A673 (cell line): ENCODE measurements around the gene CLCNKB. TPM values are rescaled to one million over a fixed set of nuclear protein-coding genes. Genes with fewer than 3 reads are reported as not detected.

Source experiments
- BruUV-seq: library from RNA; stranded (reverse); fragments of 400-500 nt; replicated peaks from 2 replicates; lab custom pipeline; 2021; lab: Mats Ljungman, UMichigan
- CTCF ChIA-PET: fragments of 300-600 bp; sonication (Branson Sonifier 250); formaldehyde crosslinking; loops from one replicate; lab custom pipeline; 2022; ENCODE audit warnings: antibody characterized with exemption; lab: Charles Lee
- POLR2A ChIA-PET: fragments of 300-600 bp; sonication (Branson Sonifier 250); formaldehyde crosslinking; loops from one replicate; lab custom pipeline; 2022; ENCODE audit warnings: antibody characterized with exemption; ENCODE audit not compliant: low non-redundant PET; lab: Charles Lee
- DNase-seq: peaks from one replicate; pipeline ENCODE4 v3.0.0-alpha.2; 2015; ENCODE audit warnings: low spot score
- H3K27ac ChIP-seq: fragments of 200-600 bp; sonication (generic); 2 replicates; pipeline ENCODE4 v1.5.1; 2016; ENCODE audit warnings: mixed run types, low read depth, mild to moderate bottlenecking, mixed read lengths, antibody characterized with exemption, low read length; ENCODE audit not compliant: poor library complexity, severe bottlenecking
- H3K27me3 ChIP-seq: fragments of 200-600 bp; sonication (generic); replicated peaks from 2 replicates; pipeline ENCODE4 v1.6.1; 2017; ENCODE audit warnings: mixed run types, low read depth, mild to moderate bottlenecking, mixed read lengths, antibody characterized with exemption, low read length; ENCODE audit not compliant: insufficient read depth, poor library complexity
- H3K36me3 ChIP-seq: fragments of 200-600 bp; sonication (generic); 2 replicates; pipeline ENCODE4 v1.6.1; 2016; ENCODE audit warnings: mixed run types, mild to moderate bottlenecking, mixed read lengths, antibody characterized with exemption, low read length; ENCODE audit not compliant: insufficient read depth, poor library complexity, severe bottlenecking
- H3K4me1 ChIP-seq: fragments of 200-600 bp; sonication (generic); 2 replicates; pipeline ENCODE4 v1.6.1; 2017; ENCODE audit warnings: mixed run types, mild to moderate bottlenecking, mixed read lengths, antibody characterized with exemption, low read length; ENCODE audit not compliant: insufficient read depth, poor library complexity, severe bottlenecking
- H3K4me3 ChIP-seq: fragments of 200-600 bp; sonication (generic); 2 replicates; pipeline ENCODE4 v1.5.1; 2016; ENCODE audit warnings: low read depth, mixed run types, mild to moderate bottlenecking, mixed read lengths, low read length; ENCODE audit not compliant: poor library complexity, severe bottlenecking
- H3K9me3 ChIP-seq: fragments of 200-600 bp; sonication (generic); 2 replicates; pipeline ENCODE4 v1.6.1; 2016; ENCODE audit warnings: mixed run types, low read depth, mild to moderate bottlenecking, mixed read lengths, antibody characterized with exemption, low read length; ENCODE audit not compliant: poor library complexity, severe bottlenecking
- EZH2 ChIP-seq: fragments of 200-600 bp; sonication (generic); IDR thresholded peaks from 2 replicates; pipeline ENCODE4 v1.6.1; 2017; ENCODE audit warnings: borderline replicate concordance, low read depth, mild to moderate bottlenecking, mixed read lengths, antibody characterized with exemption, low read length; ENCODE audit not compliant: poor library complexity, severe bottlenecking
- intact Hi-C: fragments of 100-400 bp; cut with micrococcal nuclease; formaldehyde crosslinking; loops from one replicate; pipeline ENCODE4 v1.10.0; 2022; ENCODE audit not compliant: unreplicated experiment
- total RNA-seq: library from RNA; stranded (reverse); gene quantifications from 2 replicates; pipeline ENCODE4 v1.2.3, GENCODE V29; 2021
- TF ChIP-seq, protein P1 (sequence below): fragments of 300-800, 200-600 bp; sonication (generic); conservative IDR thresholded peaks from 2 replicates; pipeline ENCODE4 v1.5.1; 2017; ENCODE audit warnings: low read depth, mild to moderate bottlenecking, antibody characterized with exemption, low read length, moderate library complexity, mixed read lengths

The CLCNKB gene
- total RNA-seq, 1 experiment from 2014 or later, result 0.13 TPM

DNA sequence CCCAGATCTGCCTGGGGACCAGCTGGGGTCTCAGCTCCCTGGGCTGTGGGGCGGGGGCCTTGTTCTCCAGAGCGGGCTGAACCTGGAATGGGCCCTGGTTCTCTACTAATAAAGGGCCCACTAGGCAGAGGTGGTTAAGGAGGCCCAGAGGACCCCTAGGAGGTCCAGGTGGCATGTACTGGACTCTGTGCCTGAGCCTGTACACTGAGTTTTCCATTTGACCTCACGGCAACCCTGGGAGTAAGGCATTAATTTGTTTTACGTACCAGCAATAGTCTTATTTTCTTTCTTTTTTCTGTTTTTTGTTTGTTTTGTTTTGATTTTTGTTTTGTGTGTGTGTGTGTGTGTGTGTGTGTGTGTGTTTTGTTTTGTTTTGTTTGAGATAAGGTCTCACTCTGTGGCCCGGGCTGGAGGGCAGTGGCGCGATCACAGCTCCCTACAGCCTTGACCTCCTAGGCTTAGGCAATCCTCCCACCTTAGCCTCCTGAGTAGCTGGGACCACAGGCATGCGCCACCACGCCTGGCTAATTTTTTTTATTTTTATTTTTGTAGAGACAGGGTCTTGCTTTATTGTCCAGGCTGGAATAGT is 49.4 kb downstream of the CLCNKB start:
- TF ChIP-seq, protein P1, sequence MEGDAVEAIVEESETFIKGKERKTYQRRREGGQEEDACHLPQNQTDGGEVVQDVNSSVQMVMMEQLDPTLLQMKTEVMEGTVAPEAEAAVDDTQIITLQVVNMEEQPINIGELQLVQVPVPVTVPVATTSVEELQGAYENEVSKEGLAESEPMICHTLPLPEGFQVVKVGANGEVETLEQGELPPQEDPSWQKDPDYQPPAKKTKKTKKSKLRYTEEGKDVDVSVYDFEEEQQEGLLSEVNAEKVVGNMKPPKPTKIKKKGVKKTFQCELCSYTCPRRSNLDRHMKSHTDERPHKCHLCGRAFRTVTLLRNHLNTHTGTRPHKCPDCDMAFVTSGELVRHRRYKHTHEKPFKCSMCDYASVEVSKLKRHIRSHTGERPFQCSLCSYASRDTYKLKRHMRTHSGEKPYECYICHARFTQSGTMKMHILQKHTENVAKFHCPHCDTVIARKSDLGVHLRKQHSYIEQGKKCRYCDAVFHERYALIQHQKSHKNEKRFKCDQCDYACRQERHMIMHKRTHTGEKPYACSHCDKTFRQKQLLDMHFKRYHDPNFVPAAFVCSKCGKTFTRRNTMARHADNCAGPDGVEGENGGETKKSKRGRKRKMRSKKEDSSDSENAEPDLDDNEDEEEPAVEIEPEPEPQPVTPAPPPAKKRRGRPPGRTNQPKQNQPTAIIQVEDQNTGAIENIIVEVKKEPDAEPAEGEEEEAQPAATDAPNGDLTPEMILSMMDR, result no peak
- no peak for TF ChIP-seq EZH2
- ChIA-PET POLR2A (no interaction called here), CTCF (no interaction called here)
- H3K9me3 ChIP-seq, result no peaks in the 10 kb centered on the region
- no peaks in the 10 kb centered on the region for H3K36me3 ChIP-seq
- no peaks in the 10 kb centered on the region for H3K27me3 ChIP-seq
- no TSS peak for BruUV-seq
- no peak overlapping the region for H3K27ac ChIP-seq
- no peak overlapping the region for H3K4me3 ChIP-seq
- intact Hi-C loops, result no loop called here
- H3K4me1 ChIP-seq, result peaks cover 9% of the 10 kb centered on the region
- no peak for DNase-seq

DNA sequence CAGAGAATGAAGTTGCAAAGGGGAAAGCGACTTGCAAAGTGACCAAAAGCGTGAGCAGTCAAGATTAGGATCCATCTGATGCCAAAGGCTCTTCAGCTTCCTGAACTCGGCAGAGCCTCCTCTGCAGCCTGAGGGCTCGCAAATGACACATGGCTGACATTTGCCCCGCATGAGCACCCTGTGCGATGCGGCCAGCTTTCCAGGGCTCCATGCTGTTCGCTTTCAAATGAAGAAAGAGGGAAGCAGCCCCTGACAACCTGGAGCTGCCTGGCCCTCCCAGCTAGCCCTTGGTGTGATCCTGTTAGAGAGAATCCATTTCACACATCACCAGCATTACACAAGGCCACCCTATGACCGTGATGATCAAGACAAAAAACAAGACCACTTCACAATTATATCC is 50.0 kb downstream of the CLCNKB start:
- Histone ChIP-seq H3K36me3 (no peaks in the 10 kb centered on the region), H3K27me3 (no peaks in the 10 kb centered on the region), H3K4me3 (no peak overlapping the region), H3K9me3 (no peaks in the 10 kb centered on the region), H3K27ac (no peak overlapping the region), H3K4me1 (peaks cover 9% of the 10 kb centered on the region)
- ChIA-PET CTCF (interaction anchor here (0.5 to 0.7 kb wide), 2 partner anchors 10 to 61 kb away, joined by 5 to 10 read pairs; no protein-coding TSS in a partner anchor), POLR2A (interaction anchor here (0.6 kb wide), 1 partner anchor 12 kb away, joined by 5 read pairs; no protein-coding TSS in a partner anchor)
- TF ChIP-seq, protein P1, result no peak
- no peak for TF ChIP-seq EZH2
- DNase-seq, result no peak
- no TSS peak for BruUV-seq
- intact Hi-C loops, result no loop called here

DNA sequence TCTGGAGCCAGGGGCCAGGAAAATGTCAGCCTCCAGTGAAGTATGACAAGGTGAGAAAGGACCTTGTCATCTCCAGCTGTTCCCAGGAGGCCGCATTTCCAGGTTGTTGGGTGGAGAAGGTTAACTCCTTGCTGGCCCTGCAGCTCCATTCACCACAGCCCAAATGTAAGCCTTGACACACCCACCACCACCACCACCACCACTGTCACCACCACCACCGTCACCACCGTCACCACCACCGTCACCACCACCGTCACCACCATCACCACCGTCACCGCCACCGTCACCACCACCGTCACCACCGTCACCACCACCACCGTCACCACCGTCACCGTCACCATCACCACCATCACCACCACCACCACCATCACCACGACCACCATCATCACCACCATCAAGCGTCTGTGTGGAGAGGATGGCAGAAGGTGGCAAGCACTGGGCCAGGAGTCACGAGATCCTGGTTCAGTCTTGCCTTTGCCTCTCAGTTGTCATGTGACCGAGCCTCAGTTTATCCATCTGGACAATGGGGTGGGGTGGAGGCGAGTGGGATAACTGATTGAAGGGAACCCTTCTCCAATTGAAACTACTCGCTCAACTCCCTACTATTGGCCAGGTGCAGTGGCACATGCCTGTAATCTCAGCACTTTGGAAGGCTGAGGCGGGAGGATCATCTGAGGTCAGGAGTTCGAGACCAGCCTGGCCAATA is 51.0 kb downstream of the CLCNKB start:
- Histone ChIP-seq H3K27ac (no peak overlapping the region), H3K4me1 (no peaks in the 10 kb centered on the region), H3K27me3 (no peaks in the 10 kb centered on the region), H3K9me3 (no peaks in the 10 kb centered on the region), H3K4me3 (no peak overlapping the region), H3K36me3 (no peaks in the 10 kb centered on the region)
- CTCF ChIA-PET, result interaction anchor here (0.7 kb wide), 1 partner anchor 11 kb away, joined by 5 read pairs; no protein-coding TSS in a partner anchor
- POLR2A ChIA-PET, result interaction anchor here (0.6 kb wide), 2 partner anchors 11 to 261 kb away, joined by 5 read pairs; no protein-coding TSS in a partner anchor
- DNase-seq, result no peak
- intact Hi-C loops, result no loop called here
- BruUV-seq, result no TSS peak
- TF ChIP-seq, protein P1, result no peak
- TF ChIP-seq EZH2, result no peak
